ENCODE results near the gene CELSR1.

CELSR1 gene

DNA sequence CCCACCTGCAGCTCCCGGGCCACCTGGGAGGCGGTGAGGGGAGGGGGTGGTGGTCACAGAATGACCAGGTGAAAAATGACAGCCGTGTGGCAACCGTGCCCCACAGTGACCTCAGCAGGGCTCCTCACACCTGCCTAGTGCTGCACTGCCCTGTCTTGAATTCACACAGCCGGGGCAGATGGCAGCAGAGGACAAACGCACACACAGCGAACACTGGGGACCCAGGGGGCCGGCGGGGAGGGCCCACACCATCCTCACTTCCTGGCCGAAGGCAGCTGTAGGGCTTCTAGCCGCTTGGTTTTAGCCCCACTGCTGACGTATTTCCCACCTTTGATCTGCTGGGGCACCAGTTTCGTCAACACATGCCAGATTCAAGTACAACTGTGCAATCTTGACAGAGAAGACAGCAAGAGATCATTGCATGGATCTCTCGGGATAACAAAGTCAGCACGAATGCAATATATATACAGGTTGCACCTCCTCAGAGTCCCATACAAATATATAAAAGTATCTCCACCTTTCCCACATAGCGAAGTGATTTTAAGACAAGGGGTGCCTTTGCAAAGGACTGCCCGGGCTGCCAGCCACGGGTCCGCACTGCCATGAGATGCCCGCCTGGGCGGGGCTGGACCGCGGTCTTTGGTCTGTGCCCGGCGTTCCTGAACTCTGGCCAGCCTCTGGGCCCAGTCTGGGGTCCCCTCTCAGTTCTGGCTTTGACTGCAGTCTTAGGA, 175.1 kb downstream of the CELSR1 start:
- DNase-seq (ENCODE audit: low read depth) = no peak

DNA sequence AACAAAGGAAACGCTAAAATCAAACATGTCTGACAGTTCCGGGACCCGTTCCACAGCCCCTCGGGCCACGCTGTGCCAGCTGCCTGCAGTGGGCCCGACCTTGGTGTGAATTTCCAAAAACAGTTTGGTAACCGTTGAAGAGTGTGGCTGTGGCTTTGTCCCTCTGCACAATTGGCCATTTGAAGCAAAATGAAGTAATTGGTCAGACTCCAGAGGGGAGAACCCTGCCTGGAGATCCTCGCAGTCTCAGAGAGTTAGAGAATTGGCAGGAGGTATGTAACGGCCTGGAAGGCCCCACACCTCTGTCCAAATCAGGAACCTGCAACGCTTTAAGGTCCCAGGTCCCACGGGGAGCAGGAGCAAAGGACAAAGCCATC, 175.6 kb downstream of the CELSR1 start:
- no peak for DNase-seq (ENCODE audit: low read depth)

DNA sequence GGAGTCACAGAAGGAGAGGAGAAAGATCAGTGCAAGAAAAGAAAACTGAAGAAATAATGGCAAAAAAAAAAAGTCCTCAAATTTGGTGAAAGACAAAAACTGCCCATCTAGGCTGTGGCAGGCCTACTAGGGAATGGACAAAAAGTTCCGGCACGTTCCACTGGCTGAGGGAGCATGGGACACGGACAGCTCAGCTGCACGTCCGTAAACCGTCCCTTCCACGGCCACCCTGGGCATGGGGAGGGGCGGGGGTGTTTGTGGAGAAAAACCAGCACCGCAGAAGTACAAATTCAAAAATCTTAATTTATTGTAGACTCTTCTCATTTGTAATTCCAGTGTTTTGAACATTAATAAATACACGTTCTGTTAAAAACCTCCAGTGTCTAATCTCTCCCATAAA, 176.5 kb downstream of the CELSR1 start:
- DNase-seq (ENCODE audit: low read depth) = no peak

DNA sequence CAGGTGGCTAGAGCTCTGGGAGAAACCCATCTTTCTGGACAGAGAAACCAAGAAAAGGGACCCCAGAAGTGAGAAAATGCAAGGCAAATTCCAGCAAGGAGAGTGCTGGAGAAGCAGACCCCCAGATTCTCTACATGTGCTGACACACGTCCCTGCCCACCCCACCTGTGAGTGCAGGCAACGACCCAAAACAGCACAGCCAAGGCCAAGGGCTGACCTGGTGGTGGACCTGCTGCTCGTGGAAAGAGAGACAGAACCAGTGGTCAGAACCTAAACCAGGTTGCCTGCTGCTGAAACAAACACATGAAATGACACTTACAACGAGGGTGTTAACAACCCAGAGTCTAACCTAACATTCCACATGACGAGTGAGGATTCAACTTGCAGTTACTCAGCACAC, 177.3 kb downstream of the CELSR1 start:
- DNase-seq (ENCODE audit: low read depth) = no peak

DNA sequence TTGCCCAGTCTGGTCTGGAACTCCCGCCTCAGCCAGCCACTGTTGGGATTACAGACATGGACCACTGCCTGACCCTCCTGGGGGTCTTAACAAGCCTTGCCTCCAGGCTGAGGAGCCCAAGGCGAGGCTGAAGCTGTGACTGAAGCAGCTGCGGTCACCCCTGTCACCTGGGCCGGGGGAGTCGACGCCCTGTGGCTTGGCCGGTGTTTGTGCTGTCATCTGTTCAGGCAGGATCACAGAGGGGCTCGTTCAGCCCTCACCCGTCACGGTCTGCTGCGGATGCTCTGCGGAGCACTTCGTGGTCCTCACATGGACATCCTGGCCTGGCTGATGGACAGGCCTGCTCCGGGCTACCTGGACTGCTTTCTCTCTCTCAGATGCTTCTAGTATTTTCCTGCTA, 178.1 kb downstream of the CELSR1 start:
- DNase-seq (ENCODE audit: low read depth) = no peak

DNA sequence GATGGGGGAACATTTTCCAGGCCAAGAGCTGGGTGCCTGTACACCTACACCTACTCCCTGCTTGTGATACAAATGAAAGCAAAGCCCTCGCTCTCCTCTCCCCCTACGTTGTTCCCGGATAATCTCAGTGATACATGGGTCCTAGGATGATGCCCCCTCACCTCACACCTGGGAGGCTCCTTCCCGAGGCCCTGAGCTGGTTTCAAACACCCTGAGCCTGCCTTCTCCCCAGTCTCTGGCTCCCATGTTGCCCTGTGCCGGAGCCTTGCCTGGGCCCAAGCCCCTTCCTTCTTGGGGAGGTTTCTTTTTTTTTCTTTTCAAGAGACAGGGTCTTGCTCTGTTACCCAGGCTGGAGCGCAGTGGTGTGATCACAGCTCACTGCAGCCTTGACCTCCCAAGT, 178.7 kb downstream of the CELSR1 start:
- DNase-seq (ENCODE audit: low read depth) = no peak

DNA sequence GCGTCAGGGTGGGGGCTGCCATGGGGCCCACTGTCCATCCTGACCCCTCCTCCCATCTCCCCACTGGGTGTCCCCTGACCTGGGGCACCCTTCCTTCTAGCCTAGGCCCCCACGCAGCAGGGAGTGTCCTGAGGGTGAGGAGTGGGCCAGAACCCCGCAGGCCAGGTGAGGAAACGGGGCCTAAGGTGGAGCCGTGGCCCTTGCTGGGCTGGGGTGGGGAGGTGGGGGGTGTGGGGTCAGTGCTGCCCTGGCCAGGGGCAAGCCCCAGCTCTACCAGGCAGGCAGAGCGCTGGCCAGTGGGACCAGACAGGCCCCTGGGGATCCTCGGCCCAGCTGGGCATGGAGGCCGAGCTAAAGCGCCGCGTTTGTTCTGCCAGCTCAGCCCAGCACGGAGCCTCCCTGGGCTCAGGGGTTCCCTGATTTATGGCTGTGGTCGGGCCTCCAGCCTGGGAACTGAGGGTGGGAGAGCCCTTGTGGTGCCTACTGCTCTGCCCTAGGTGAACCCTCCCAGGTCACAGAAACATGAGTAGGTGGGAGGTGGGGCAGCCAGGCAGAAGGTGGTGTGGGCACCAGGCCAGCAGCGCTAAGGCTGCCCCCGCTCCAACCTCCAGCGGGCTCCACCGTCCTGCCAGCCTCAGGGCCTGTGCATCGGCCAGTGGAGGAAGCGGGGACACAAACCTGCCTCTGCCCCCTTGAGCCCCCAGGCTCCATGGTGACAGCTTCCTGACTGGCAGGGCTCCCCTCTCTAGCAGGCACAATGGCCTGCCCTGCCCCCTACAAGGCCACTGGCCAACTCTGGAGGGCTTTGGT, 179.5 kb downstream of the CELSR1 start:
- DNase-seq (ENCODE audit: low read depth) = no peak

DNA sequence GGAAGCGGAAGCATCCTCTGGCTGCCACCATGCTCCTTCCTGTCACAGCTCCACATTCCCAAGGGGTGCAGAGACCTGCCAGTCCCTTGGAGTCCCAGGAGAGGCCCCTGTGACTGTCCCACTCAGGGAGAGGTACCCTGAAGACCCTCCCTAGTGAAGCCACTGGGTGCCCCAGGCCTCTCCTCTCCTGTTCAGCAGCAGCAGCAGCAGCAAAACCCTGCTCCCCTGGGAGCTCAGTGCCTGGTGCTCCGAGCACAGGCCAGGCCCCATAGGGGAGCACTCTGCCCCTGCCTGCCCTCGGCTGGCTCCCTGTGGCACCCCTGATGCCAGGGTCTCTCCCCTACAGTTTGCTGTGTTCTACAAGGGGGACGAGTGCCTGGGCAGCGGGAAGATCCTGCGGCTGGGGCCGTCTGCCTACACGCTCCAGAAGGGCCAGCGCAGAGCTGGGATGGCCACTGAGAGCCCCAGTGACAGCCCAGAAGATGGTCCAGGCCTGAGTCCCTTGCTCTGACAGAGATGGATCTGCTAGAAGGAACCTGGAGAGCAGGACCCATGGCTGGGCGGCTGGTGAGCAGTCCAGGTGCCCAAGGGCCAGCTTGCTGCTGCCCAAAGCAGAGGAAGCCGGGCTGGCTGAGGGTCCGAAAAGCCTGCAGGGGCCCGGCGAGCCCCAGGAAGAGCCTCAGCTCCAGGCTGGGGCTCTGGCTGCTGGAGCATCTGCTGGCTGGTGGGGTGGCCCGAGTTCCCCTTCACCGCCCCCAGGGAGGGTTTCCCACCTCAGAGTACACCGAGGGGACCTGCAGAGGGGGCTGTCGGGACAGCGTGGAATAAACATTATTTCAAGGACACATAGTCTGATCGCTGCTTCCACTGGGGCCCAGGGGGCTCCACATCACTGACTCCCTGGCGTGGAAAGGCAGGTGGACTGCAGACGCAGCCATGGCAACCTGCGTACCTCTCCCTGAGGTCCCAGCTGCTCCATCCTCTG, 180.6 kb downstream of the CELSR1 start:
- DNase-seq (ENCODE audit: low read depth) = no peak

DNA sequence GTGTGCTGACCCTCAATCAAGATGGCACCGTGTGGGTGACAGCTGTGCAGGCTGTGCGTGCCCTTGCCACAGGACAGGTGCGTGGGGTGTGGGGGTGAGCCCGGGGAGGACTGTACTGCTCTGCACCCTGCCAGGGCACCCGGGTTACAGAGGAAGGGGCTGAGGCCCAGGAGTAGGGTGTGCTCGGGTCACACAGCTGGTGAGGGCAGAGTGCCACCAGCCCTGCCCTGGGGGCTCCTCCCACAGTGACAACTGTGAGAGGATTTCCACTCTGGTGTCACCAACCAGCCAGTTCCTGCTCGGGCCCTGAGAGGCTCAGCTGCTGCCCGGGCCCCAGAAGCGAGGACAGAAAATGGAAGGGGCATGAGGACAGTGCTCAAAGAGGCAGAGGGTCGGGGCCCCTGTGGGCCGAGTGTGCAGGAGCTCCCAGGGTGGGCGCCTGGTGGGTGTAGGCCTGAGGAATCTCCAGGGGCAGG, 181.4 kb downstream of the CELSR1 start:
- DNase-seq (ENCODE audit: low read depth) = no peak

DNA sequence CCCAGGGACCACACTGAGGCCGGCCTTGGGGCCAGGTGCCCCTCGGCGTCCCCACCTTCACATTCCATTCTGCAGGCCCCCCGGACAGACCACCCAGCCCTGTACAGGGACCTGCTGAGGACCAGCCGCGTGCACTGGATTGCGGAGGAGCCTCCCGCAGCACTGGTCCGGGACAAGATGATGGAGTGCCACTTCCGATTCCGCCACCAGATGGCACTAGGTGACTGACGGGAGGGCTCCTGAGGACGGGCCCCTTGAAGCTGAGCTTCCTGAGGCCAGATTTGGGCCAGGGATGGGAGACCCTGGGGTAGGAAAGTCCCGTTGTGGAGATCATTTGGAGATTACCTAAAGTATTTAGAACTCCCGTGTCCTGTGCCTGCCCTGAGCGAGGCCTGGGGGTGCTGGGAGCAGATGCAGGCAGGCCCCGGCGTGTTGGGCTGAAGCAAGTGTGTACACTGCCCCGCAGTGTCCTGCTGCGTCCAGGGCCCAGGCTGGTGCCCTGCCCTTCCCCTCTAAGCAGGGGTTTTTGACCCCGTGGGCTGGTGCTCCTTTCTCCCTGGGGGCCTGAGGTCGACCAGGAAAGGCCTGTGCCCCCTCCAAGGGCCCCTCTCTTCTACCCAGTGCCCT, 181.9 kb downstream of the CELSR1 start:
- DNase-seq (ENCODE audit: low read depth) = no peak

DNA sequence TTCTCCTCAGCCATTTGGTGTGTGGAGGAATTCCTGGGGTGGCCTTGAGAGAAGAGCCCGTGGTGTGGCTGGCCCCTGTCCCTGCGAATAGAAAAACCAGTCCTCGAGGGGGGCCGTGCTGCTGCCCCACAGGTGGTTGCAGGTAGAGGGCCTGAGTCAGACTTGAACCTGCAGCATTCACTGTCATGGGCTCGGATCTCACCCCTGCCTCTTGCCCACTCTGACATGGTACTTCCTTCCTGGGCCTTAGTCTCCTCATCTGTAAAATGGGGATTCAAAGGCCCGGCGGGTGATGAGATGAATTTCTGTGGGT, 182.5 kb downstream of the CELSR1 start:
- DNase-seq (ENCODE audit: low read depth) = no peak

DNA sequence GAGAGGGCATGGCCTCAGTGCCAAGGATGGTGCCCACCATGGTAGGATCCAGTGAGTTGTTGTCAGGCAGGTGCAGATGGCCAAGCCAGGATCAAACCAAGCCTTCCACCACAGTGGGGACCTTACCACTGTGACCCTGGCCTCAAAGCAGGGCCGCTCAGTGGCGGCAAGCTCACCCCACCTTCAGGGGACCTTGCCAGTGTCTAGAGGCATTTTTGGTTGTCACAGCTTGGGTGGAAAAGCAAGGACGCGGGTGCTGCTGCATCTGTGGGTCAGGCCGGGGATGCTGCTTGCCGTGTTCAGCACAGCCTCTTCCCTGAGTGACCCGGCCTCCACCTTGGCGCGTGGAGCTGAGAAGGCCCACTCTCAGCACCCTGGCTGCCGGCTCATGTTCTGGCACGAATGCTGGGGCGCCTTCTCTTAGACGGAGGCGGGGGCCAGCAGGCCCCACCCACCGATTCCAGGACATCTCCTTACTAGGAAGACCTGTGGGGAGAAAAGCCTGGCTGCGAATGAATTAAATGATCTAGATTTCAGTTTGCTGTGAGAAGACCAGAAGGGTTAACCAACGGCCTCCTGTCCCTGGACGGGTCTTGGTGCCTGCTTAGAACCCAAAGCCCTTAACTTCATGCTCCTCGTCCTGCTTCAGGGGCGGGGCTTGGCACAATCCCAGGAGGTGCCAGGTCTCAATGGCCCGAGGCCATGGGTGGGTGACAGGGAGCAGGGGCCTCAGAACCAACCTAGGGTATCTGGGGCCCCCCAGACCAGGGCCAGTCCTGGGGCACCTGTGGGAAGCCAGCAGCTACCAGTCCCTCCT, 183.0 kb downstream of the CELSR1 start:
- DNase-seq (ENCODE audit: low read depth) = no peak

DNA sequence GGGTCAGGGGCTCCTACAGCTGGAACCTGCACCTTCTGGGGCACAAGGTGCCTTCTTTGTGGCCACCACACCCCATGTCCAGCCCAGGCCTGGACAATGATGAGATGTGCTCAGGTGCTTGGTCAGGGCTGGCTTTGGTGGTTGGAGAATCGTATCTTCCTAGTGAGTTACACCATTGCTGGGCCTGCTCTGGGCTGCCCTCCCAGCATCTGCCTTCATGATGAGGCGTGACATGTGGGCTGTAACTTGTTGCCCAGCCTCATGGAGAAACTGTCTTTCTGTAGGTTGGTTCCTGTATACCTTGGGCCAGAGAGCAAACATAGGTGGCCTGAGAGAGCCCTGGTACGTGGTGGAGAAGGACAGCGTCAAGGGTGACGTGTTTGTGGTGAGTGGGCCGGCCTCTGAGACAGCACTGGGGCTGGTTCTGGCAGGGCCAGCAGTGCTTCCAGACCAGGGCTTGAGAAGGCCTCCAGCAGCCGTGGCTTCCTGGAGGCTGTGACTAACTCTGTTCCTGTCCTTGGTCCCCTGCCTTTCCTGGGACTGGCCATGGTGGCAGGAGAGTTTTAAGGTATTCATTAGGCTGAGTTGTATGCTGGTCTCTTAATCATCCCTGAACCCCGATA, 183.8 kb downstream of the CELSR1 start:
- no peak for DNase-seq (ENCODE audit: low read depth)

DNA sequence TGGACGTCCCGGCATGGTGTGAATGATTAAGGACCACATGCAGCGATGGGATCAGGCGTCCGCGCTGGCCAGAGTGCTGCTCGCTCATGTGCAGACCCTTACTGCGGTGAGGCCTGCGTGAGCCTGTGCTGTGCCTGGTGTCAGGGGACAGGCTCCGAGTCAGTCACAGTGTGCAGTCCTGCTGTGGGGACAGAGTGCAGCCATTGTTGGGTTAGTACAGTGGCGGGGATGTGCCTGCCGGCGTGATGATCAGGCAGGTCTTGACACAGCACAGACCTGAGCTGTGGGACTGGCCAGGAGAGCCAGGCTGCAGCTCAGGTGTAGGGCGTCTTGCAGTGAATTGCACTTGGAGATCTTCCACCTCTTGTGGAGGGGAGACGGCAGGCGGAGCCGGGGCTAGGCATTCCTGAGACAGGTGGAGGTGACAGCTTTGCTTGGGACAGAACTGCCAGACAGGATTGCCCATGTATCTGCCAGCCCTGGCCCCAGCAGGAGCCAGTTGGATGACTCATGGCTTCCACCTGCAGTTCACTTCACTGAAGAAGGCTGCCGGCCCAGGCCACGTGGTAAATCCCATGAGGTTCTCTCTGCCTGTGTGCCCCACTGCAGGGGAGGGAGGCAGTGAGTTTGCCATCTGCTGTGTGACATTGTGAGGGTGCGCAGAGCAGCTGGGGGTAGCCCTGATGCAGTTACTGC, 184.6 kb downstream of the CELSR1 start:
- DNase-seq (ENCODE audit: low read depth) = no peak

DNA sequence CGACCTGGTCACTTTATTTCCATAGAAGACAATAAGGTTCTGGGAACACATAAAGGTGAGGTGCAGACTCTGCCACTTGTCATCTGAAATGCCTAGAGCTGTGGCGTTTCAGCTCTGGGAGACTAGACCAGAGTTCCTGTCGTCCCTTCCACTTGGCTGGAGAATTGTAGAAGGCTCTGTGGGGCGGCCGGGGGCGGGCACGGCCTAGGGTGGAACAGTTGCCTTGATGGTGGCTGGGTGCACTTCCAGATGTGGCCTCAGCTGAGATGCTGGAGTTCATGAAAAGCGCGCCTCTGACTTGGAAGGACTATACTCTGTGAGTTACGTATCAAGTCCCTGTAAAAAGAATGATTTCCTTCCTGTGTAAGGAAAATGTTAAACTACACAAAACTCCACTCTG, 185.1 kb downstream of the CELSR1 start:
- no peak for DNase-seq (ENCODE audit: low read depth)

DNA sequence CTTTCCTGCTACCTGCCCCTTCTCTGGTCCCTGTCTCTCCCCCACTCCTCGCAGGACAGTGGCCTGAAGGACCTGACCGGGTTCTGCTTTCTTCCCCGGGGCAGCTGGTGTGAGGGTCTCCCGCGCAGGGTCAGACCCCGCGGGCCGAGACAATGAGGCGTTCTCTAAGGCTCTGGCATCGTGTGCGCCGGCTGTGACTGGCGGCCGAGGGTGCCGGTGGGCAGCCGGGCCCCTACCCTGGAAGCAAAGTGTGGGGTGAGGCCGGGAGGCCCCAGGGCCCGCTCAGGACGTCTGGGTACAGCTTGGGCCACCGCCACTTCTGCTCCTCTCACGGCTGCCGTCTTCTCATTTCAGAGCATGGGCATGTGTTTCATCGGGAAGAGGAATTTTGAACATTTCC, 185.7 kb downstream of the CELSR1 start:
- no peak for DNase-seq (ENCODE audit: low read depth)

DNA sequence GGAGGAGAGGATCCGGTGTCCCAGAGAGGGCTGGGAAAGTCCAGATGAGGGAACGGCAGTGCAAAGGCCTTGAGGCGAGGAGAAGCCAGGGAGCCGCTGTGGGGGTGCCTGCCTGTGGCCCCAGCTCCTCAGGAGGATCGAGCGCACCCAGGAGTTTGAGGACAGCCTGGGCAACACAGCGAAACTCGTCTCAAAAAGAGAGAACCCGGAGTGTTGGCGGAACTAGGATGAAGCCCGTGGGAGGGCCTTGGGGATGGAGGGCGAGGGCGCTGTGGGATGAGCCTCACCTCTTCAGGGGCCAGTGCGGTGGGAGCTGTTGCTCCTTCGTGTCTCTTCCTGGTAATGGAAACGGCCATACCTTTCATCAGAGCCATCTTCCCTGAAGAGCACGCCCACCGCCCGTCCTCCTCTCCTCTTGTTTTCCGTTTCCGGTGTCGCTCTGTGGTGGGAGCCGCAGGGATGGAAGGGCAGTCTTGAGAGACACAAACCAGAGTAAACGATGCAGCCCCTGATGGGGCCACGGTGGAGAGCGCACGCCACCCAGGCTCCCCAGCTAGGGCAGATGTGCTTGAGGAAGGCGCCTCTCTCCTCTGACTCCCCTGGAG, 186.2 kb downstream of the CELSR1 start:
- DNase-seq (ENCODE audit: low read depth) = no peak

DNA sequence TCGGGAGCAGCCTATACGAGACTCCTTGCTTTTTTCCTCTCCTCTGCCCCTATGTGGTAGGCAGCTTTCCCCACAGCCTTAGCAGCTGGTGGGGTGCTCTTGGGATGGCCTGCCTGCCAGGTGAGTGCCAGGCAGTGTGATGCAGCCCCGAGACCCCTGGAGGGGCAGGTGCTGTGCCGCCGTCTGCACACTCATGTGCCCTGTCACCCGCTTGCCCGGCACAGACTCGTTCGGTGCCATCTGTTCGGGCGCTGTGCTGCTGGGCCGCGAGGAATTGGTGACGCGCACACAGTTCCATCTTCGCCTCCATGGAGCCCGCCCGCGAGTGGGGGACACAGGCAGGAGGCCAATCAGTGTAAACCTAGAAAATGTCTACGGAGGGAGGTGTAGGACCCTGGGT, 186.8 kb downstream of the CELSR1 start:
- no peak for DNase-seq (ENCODE audit: low read depth)

DNA sequence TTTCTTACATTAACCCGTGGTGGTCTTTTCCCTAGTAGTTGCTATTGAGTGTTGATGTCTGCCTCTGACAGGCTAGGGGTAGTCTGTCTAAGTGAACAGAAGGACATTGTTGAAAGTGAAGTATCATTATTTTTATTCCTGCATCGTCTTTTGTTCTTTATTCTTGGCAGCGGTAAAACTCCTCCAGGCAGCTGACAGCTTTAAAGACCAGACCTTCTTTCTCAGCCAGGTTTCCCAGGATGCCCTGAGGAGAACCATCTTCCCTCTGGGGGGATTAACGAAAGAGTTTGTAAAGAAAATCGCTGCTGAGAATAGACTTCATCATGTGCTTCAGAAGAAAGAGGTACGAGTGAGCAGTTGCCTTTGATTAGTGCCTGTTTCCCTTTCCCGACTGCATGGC, 187.3 kb downstream of the CELSR1 start:
- no peak for DNase-seq (ENCODE audit: low read depth)

DNA sequence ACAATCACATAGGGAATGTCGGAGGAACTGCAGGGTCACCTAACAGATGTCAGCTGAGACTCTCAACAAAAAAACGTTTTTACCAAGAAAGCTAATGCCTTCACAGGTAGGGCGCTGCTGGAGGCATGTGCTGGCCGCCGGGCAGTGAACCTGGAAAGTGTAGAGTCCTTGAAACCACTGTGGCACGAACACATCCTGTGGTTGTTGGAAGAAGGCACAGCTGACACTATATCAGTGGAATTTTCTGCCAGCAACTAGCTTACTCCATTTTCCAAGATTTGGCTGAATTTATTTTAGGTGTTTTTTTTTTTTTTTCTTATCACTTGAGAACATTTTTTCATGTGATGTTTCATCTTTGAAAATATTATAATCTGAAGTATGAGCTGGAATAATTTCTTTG, 187.7 kb downstream of the CELSR1 start:
- no peak for DNase-seq (ENCODE audit: low read depth)
